ENCODE measurements around the gene LMAN2.

The LMAN2 gene, protein sequence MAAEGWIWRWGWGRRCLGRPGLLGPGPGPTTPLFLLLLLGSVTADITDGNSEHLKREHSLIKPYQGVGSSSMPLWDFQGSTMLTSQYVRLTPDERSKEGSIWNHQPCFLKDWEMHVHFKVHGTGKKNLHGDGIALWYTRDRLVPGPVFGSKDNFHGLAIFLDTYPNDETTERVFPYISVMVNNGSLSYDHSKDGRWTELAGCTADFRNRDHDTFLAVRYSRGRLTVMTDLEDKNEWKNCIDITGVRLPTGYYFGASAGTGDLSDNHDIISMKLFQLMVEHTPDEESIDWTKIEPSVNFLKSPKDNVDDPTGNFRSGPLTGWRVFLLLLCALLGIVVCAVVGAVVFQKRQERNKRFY

GRCh38 chr5:177351392-177352329, at the start of gene LMAN2:
TSS of gene LMAN2 (minus strand) at chr5:177351668. CDS start at chr5:177351647, 21 bp downstream.
- peak; percentile 89 for DNase-seq

DNA sequence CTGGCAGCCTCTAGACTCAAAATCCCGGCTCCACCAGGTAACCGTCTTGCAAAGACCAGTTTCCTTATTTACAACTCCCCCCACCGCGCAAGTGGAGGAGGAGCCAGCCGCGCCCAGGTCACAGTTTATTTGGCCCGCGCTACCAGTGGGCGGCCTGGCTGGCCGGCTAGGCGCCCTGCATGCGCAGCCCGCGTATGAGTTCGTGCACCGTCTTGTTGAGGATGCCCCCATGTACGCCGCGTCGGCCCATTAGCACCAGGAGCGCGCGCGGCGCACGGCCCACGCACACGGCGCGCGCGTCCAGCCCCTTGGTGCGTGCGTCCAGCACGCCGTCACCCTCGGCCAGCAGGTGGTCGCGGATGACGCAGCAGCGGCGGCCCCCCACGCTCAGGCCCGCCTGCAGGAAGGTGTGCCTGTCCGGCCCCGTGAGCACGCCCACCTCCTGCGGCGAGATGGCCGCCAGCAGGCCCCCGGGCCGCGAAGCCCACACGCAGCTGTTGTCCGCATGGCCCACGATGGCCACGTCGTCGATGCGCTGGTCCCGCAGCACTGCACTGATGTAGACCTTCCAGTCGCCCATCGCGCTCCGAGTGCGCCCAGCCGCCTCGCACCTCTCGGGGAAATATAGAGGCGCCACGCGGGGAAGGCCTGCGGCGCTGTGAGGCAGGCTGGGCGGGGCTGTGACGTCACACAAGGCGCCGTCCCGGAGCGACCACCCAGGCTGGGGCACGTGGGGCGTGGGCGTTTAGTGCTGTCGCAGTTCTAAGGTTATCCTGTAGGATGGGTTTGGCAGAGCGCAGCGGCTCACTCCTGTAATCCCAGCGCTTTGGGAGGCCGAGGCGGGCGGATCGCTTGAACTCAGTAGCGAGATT, 48.8 kb upstream of the LMAN2 start, which contains the start of gene PFN3:
TSS of gene PFN3 (minus strand) at position 665 of the 872 bp plus-strand sequence. CDS start at position 580, 85 bp downstream.
- DNase-seq: no peak

GRCh38 chr5:177397875-177398390, 46.5 kb upstream of the LMAN2 start:
- DNase-seq: no peak

- no peak for DNase-seq
Observed at GRCh38 chr5:177396807-177397206, 45.3 kb upstream of the LMAN2 start.

DNA sequence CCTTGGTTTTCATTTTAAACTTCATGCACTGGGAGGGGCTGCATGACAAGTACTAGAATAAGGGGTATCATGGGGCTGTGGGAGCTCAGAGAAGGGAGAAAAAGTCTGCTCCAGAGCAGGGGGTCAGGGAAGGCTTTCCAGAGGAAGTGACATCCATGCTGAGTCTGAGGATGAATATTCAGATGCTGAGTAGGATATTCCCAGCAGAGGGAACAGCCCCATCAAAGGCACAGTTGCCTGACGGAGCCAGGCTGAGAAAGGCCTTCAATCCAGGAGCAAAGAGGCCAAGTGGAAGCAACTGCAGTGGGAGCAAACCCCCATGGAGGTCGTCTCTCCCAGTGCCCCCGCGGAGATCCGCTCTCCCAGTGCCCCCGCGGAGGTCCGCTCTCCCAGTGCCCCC, 44.6 kb upstream of the LMAN2 start:
- DNase-seq: no peak

DNA sequence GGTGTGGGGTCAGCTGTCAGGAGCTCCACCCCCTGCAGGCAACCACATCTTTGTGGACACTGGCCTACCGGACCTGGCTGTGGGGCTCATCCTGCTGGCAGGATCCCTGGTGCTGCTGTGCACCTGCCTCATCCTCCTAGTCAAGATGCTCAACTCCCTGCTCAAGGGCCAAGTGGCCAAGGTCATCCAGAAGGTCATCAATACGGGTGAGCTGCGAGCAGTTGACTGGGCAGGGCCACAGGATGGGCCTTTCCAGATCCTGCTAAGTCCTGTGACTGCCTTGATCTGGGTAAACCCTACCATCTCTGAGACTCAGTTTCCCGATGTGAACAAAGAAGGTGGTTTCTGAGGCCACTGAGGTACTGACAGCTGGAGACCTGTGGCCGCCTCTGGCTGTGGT, 42.5 kb upstream of the LMAN2 start:
- no peak for DNase-seq

DNA sequence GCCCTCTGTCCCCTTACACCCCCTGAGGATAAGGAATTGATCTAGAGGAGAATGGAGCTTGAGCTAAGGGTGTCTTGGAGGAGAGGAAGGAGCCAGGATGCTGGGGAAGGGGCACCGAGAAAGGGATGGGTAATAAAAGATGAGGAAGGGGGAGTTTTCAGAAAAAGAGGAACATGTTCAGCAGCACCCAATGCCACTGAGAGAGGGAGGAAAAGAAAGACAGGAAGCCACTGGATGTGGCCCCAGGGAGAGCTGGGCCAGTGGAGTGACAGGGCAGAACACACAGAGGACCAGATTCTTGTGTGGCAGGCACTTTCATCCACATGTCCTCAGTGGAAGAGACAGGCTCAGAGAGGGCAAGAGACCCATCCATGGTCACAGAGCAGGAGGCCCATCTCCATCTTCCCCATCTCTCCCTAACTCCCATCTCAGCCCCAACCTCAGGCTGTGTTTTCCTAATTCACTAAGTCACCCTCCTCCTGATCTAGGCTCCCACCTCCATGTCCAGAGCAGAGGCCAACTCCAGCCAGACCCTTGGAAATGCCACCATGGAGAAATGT, 41.8 kb upstream of the LMAN2 start:
- no peak for DNase-seq

DNA sequence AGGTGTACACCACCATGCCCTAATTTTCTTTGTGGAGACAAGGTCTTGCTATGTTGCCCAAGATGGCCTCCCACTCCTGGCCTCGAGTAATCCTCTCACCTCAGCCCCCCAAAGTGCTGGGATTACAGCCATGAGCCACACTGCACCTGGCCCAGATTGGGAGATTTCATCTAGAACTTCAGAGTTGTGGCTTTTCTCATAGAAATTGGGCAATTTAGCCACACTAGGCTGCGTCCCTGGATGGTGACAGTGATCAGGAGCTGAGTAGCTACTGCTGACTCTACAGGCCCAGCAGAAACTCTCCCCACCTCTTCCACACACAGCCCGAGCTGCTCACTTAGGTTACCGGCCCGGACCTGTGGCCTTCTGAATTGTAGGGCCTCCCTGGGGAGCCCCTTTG, 41.3 kb upstream of the LMAN2 start:
- no peak for DNase-seq

- peak; percentile 65 for DNase-seq
Observed at GRCh38 chr5:177390363-177391300, 39.2 kb upstream of the LMAN2 start.

DNA sequence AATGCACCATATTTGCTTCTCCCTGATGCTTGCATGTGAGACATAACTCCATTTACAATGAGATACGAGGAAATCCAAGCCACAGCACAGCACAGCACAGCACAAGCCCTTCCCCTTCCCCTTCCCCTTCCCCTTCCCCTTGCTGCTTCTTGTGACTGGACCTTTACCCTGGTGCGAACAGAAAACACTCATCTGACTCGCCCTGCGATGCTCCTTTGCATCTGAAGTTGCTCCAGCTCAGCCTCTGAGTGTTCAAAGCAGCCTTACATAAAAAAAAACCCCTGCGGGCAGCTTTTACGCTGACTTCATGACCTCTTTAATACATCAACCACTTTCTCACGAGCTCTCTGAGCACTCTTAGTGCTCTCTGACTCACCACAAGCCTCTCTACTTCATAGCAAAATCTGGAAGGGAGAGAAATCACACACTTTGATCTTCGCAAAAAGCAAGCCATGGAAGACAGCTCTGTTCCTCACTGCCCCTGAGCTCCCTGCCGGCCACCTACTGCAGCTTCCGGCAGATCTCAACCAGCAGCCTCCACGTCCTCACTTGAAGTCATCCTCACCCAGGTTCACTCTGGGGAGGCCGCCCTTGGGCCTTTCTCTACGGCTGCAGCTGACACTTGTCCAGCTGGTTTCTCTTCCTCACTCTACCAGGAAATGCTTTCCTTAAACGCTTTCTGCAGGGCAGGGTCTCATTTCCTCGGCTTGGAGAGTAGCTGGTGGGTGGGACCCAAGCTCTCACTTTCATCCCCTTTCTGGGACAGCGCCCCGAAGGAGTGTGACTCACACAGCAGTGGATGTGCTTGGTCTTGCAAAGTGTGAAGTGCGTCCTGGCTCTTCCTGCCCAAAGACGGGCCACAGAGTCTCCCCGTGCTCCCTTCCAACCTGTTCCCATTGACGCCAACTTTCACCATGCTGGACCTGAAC, 38.0 kb upstream of the LMAN2 start:
- DNase-seq: no peak

GRCh38 chr5:177388521-177389052, 37.1 kb upstream of the LMAN2 start:
- DNase-seq: no peak

DNA sequence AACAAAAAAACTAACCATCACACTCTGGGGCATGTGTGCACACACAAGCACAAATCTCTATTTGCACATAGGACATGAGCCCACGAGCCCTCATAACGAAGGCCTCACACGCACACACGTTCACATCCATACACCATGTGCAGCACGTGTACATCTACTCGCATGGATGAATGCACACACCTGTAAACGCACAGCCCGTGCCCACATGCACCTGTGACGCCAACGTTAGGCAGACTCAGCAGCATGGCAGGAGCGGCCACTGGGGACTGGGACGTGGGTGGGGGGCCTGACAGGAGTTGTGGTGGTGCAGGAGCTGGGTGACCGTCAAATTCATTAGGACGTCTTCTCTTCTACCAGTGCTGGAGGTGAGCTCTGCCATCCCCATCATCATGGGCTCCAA, 35.9 kb upstream of the LMAN2 start:
- DNase-seq: no peak

DNA sequence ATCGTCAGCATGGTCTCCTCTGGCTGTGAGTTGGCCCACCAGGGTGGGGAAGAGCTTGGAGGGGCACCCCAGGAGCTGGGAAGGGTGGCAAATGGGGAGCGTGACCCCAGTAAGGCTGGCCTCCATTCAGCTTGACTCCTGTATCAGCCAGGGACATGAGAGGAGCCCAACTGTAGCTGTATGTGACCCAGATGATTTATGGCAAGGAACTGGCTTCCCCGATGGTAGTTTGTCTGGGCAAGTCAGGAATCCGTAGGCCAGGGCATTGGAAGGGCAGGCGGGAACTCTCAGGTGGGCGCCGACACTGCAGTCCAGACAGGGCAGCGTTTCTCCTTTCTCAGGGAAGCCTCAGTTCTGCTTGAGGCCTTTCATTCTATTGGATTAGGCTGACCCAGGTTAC, 35.1 kb upstream of the LMAN2 start:
- DNase-seq: no peak

DNA sequence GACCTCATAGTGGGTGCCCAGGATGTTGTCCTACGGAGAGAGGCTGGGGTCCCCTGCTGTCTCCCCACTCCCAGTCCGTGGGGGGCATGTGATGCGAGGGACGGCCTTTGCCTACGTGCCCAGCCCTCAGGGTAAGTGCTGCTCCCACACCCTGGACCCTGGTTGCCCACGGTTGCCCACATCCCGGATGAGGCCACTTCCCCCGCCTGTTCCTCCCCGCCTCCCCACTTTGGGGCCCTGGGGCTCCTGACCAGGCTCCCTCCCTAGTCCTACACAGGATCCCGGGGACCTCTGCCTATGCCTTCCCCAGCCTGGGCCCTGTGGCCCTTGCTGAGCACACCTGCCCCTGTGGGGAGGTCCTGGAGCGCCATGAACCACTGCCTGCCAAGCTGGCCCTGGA, 34.3 kb upstream of the LMAN2 start:
- no peak for DNase-seq

DNA sequence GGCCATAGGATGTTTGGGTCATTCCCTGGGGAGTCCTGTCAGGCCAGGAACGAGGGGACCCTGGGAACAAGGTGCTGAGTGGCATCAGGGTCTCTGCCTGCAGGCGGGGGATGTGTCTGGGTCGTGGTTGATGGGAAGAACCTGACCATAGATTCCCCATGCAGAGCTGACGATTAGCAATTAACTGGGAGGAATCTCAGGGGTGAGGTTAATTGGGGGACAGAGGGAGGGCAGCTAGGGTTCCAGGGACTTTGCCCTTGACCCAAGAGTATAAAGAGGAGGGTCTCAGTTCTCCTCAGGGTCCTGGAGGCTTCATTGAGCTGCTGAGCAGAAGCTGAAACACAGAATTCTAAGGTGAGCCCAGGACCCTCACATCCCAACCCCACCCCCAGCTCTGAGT, 32.7 kb upstream of the LMAN2 start, which contains the start of gene SLC34A1:
TSS of gene SLC34A1 (plus strand) at position 301 of the 400 bp plus-strand sequence. CDS start 1,308 bp downstream, outside the sequence.
- DNase-seq: no peak

DNA sequence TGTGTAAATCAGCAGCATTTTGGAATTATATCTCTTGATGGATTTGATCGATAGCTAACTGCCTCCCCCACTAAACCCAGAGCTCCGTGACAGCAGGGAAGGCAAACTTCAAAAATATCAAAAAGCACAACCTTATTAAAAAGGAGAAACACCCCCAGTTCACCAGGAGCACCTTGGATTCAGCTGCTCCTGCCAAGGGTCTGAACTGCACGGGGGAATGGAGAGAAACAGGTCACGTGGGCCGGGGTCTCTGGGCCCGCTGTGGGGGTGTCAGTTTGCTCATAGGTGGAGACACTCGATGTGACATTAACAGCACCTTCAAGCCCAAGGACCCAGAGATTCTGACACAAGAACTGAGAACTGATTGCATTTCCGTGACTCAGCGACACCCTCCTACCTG, 31.7 kb upstream of the LMAN2 start:
- no peak for DNase-seq

GRCh38 chr5:177382423-177383029, 31.1 kb upstream of the LMAN2 start:
- no peak for DNase-seq

DNA sequence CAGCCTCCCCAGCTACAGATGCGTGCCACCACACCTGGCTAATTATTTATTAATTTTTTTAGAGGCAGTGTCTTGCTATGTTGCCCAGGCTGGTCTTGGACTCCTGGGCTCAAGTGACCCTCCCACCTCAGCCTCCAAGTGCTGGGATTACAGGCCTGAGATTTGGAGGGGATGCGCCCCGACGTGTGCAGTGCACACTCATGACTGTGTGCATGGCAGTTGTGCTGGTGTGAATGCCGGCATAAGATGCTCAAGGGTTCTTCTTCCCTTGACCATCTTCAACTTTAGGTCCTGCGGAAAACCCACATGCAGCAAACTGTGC, 29.3 kb upstream of the LMAN2 start:
- DNase-seq: no peak

Data from NCI-H2171 treated with DMSO at 0.1 percent for 48 hours (cell line).